Neuron (in vitro differentiated cells): ENCODE measurements around the gene CNGB1.
A peak's percentile ranks its signal among the peaks of the same experiment; 100 is the strongest.
"Not testable (repeated sequence)": the region's sequence is repeated elsewhere in the genome, so short reads cannot be mapped to it uniquely, and the experiment has no call there.

ENCODE experiments used
- H2AFZ ChIP-seq: one replicate; pipeline ENCODE4 v1.6.1; 2013; ENCODE audit warnings: low read depth, mild to moderate bottlenecking, inconsistent platforms, low read length, moderate library complexity
- H3K27me3 ChIP-seq: one replicate; pipeline ENCODE4 v1.6.1; 2013; ENCODE audit warnings: low read length; ENCODE audit not compliant: insufficient read depth
- H3K36me3 ChIP-seq: one replicate; pipeline ENCODE4 v1.6.1; 2013; ENCODE audit warnings: low read length; ENCODE audit not compliant: insufficient read depth
- H3K4me1 ChIP-seq: one replicate; pipeline ENCODE4 v1.6.1; 2013; ENCODE audit warnings: low read length; ENCODE audit not compliant: insufficient read depth
- H3K4me3 ChIP-seq: 2 replicates; pipeline ENCODE4 v1.5.1; 2013; ENCODE audit warnings: mild to moderate bottlenecking, low read length, moderate library complexity
- H3K9me3 ChIP-seq: one replicate; pipeline ENCODE4 v1.6.1; 2013; ENCODE audit warnings: low read length

Gene CNGB1

DNA sequence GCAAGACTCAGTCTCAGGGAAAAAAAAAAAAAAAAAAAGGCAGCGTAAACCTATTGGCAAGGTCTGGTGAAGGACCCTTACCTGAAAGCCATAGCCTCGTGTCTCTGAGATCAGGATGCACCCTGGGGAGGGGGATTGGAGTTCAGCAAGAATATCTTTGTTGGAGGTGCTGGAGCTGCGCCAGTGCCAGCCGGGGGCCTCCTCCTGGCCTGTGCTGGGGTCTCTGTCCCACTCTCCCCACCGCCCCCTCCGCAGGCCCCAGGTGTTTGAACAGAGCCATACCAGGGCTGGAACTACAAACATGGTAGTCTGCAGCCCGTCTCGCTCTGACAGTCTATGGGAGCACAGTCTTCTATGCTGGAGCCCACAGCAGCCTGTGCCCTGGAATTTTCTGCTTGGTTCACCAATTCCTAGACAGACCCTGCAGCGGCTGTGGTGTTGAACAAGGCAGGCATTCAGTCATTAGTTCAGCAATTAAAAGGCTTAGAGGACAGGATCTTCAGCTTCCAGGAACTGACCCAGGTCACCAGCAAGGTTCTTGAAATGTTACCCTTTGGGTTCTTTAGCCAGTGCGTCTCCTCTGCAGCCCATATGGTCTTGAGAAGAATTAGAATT, 126.4 kb downstream of the CNGB1 start:
- peaks cover 16% of the 10 kb centered on the region for H3K4me1 ChIP-seq

DNA sequence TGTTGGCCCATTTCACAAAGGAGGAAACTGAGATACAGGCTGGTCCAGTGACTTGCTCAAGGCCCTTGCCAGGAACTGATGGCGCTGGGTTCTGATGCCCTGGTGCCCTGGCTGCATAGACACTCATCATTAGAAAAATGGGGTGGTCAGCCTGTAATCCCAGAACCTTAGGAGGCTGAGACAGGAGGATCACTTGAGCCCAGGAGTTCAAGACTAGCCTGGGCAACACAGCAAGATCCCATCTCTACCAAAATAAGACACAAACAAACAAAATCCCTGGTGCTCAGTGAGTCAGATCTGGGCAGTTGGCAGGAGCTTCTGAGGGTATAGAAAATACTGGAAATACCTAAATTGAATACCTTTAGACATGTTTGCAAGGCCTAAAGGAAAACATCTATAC, 127.5 kb downstream of the CNGB1 start:
- H3K9me3 ChIP-seq: no peaks in the 10 kb centered on the region

More for the DNA sequence above, 126.4 kb downstream of the CNGB1 start:
- Histone ChIP-seq H3K36me3 (no peaks in the 10 kb centered on the region), H3K27me3 (no peaks in the 10 kb centered on the region), H3K4me3 (no peak overlapping the region), H2AFZ (no peak overlapping the region), H3K9me3 (no peaks in the 10 kb centered on the region)

DNA sequence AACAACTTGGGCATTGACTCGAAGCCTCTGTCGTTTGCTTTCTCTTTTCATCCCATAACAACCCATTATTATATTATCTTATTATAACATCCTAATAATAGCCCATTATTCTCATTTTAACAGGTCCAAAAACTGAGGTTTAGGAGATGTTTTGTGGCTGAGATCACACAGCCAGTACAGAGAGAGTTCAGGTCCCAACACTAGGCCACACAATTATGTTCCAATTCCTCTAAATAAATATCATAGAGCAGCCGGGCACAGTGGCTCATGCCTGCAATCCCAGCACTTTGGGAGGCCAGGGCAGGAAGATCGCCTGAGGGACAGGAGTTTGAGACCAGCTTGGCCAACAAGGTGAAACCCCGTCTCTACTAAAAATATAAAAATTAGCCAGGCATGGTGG, 128.3 kb downstream of the CNGB1 start:
- Histone ChIP-seq H3K27me3 (no peaks in the 10 kb centered on the region), H2AFZ (no peak overlapping the region), H3K4me1 (peaks cover 29% of the 10 kb centered on the region), H3K9me3 (no peaks in the 10 kb centered on the region), H3K4me3 (no peak overlapping the region), H3K36me3 (no peaks in the 10 kb centered on the region)

More for the DNA sequence above, 127.5 kb downstream of the CNGB1 start:
- Histone ChIP-seq H2AFZ (no peak overlapping the region), H3K27me3 (no peaks in the 10 kb centered on the region), H3K4me1 (peaks cover 21% of the 10 kb centered on the region), H3K36me3 (no peaks in the 10 kb centered on the region), H3K4me3 (no peak overlapping the region)

DNA sequence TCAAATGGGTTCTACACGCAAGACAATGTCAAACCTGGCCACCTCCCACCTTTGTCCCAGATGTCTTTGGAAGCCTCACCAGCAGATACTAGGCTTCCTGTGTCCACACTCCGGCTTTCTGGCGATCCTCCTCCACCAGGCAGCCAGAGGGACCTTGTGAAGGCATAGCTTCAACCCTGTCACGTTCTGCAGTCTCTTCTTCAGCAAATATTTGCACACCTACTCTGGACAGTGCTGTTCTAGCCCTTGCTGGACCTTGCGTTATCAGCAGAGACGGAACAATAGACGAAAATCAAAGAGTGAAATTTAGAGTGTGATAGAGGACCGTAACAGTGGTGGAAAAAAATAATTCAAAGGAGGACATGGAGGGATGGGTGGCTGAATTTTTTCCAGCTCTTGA, 130.1 kb downstream of the CNGB1 start:
- Histone ChIP-seq H3K27me3 (no peaks in the 10 kb centered on the region), H3K36me3 (no peaks in the 10 kb centered on the region), H2AFZ (no peak overlapping the region), H3K9me3 (no peaks in the 10 kb centered on the region), H3K4me1 (peaks cover 27% of the 10 kb centered on the region), H3K4me3 (no peak overlapping the region)

DNA sequence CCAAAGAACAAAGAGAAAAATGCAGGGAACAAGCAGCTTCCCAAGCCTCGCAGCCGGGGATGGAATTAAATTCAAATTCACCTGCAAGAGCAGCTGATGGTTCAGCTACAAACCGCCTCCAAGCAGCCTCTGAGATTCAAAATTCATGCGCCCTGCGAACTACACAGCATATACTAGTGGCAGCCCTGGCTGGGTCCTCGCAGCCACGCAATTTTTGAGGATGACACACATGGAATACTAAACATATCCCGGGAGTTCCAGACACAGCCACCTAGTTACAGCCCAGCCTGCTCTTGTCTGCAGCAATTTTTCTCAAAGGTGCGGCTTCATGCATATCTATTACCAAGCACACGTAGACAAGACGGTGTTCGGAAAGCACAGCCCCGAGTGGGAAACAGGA, 132.8 kb downstream of the CNGB1 start:
- no peak overlapping the region for H3K4me3 ChIP-seq
- no peaks in the 10 kb centered on the region for H3K27me3 ChIP-seq

DNA sequence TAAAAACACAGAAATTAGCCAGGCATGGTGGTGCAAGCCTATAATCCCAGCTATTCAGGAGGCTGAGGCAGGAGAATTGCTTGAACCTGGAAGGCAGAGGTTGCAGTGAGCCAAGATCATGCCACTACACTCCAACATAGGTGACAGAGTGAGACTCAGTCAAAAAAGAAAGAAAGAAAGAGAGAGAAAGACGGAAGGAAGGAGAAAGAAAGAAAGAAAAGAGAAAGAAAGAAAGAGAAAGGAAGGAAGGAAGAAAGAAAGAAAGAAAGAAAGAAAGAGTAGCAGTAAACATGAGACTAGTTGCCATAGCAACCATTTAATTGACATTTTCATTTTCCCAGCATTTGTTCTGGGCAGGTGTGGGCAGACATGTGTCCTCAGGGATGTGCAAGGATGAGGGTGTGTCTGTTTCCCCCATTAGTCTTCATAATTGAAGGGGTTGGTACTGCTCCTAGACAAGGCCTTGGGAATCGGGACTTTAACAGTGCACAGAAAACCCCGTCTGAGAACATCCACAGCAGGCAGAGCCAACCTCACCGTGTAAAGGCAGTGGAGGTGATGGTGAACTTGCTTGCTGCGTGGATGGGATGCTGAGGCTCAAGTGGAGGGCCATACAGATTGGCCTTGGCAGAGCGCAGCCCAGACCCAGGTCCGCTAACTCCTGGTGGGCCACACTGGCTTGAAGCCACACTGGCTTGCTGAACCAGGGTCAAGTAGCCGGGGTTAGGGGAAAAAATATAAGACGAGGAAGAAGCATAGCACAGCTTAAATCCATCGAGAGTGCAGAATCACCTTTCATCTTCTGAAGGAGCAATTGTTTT, 133.4 kb downstream of the CNGB1 start:
- H3K4me3 ChIP-seq: no peak overlapping the region
- no peak overlapping the region for H2AFZ ChIP-seq
- H3K4me1 ChIP-seq: peaks cover 28% of the 10 kb centered on the region
- H3K36me3 ChIP-seq: no peaks in the 10 kb centered on the region
- H3K9me3 ChIP-seq: no peaks in the 10 kb centered on the region
- no peaks in the 10 kb centered on the region for H3K27me3 ChIP-seq

More for the DNA sequence above, 132.8 kb downstream of the CNGB1 start:
- peaks cover 31% of the 10 kb centered on the region for H3K4me1 ChIP-seq
- H3K9me3 ChIP-seq: no peaks in the 10 kb centered on the region
- H2AFZ ChIP-seq: no peak overlapping the region
- no peaks in the 10 kb centered on the region for H3K36me3 ChIP-seq

DNA sequence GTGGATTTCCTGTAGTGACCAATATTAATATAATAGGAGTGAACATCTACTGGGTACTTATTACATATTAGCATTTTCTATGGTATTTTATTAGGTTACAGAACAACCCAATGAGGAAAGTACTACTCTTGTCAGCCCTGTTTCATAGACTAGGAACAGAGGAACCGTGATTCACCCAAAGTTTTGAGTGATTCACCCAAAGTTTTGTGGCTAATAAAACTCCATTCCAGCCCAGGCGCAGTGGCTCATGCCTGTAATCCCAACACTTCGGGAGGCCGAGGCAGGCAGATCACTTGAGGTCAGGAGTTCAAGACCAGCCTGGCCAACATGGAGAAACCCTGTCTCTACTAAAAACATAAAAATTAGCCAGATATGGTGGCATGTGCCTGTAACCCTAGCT, 135.5 kb downstream of the CNGB1 start:
- H3K27me3 ChIP-seq, H3K36me3 ChIP-seq, H3K4me3 ChIP-seq, H3K9me3 ChIP-seq: not testable (repeated sequence)
- H3K4me1 ChIP-seq: peaks cover 21% of the 10 kb centered on the region
- peak overlapping the region; percentile 59 for H2AFZ ChIP-seq

DNA sequence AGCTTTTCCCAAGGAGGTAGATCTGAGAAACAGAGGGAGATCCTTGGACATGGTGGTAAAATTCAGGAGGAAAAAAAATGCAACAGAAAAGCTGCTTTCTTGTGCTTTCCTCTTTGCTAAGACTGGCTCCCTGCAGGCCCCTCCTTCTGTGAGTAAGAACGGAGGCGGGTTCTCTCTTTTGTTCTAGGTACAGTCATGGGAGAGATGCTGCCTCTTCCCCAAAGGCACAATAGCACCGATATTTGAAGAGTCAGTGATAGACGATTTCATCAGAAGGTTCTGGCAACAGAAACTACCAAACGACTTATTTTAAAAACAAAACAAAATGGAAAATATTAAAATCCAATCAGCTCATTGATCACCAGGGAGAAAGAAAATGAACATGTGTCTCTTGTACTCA, 136.0 kb downstream of the CNGB1 start:
- Histone ChIP-seq H3K9me3 (no peaks in the 10 kb centered on the region), H3K4me1 (peaks cover 21% of the 10 kb centered on the region), H3K27me3 (no peaks in the 10 kb centered on the region), H3K4me3 (no peak overlapping the region), H3K36me3 (no peaks in the 10 kb centered on the region), H2AFZ (peak overlapping the region; percentile 59)
